ENCODE data around the gene MAMLD1. TPM values are rescaled to one million over a fixed set of nuclear protein-coding genes. Genes with fewer than 3 reads are reported as not detected.

The MAMLD1 gene, protein sequence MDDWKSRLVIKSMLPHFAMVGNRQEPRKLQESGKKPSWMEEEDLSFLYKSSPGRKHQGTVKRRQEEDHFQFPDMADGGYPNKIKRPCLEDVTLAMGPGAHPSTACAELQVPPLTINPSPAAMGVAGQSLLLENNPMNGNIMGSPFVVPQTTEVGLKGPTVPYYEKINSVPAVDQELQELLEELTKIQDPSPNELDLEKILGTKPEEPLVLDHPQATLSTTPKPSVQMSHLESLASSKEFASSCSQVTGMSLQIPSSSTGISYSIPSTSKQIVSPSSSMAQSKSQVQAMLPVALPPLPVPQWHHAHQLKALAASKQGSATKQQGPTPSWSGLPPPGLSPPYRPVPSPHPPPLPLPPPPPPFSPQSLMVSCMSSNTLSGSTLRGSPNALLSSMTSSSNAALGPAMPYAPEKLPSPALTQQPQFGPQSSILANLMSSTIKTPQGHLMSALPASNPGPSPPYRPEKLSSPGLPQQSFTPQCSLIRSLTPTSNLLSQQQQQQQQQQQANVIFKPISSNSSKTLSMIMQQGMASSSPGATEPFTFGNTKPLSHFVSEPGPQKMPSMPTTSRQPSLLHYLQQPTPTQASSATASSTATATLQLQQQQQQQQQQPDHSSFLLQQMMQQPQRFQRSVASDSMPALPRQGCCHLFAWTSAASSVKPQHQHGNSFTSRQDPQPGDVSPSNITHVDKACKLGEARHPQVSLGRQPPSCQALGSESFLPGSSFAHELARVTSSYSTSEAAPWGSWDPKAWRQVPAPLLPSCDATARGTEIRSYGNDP
- total RNA-seq, result 1.5 and 2.5 TPM in 2 replicates

DNA sequence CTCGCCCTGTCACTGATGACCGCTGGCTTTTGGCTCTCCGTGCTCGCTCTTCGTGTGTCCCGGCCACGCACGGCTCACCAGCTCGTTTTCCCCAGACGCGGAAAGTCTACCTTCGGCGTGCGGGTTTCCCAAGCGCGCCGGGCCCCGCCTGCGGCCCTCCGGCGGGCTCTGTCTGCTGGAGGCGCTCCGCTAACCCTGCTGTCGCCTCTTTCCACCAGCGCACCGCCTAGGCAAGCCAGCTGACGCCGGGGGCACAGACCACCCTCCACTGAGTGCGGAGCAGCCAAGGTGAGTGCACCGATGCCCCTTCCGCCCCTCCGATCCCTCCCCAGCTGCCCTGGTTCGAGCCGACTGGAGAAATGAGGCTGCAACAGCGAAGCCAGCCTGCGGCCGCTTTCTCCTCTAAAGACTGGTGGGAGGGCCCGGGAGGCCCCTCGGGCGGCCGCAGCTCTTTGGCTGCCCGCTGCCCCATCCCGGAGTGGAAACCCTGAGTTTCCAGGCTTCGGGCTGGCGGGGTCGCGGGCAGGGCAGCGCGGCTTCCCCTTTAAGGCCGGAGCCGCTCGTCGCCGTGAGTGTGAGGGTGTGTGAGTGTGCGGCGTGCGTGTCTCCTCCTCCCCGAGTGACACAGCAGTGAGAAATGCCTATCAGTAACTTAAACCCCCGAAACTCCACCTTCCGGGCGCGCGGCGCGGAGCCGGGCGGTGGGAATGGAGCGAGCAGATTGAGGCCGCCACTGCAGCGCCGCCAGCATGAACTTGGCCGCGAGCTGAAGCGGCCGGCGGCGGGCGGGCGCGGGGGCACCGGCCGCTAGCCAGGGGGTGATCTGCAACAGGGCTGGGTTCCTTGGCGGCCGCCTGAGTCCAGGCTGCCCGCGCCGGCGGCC is at the start of gene MAMLD1:
Gene MAMLD1 (plus strand): TSS at position 719 of the 883 bp plus-strand sequence. CDS start 82,200 bp downstream, outside the sequence.
- DNase-seq (ENCODE audit: low read depth), result no peak
- H3K4me3 ChIP-seq (ENCODE audit: low read depth, low read length), result peak within 1 kb of the TSS; percentile 65
- TF ChIP-seq, protein P1, sequence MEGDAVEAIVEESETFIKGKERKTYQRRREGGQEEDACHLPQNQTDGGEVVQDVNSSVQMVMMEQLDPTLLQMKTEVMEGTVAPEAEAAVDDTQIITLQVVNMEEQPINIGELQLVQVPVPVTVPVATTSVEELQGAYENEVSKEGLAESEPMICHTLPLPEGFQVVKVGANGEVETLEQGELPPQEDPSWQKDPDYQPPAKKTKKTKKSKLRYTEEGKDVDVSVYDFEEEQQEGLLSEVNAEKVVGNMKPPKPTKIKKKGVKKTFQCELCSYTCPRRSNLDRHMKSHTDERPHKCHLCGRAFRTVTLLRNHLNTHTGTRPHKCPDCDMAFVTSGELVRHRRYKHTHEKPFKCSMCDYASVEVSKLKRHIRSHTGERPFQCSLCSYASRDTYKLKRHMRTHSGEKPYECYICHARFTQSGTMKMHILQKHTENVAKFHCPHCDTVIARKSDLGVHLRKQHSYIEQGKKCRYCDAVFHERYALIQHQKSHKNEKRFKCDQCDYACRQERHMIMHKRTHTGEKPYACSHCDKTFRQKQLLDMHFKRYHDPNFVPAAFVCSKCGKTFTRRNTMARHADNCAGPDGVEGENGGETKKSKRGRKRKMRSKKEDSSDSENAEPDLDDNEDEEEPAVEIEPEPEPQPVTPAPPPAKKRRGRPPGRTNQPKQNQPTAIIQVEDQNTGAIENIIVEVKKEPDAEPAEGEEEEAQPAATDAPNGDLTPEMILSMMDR (conservative IDR thresholded peaks at IDR 0.05; ENCODE audit: low read depth, low read length), result no peak

DNA sequence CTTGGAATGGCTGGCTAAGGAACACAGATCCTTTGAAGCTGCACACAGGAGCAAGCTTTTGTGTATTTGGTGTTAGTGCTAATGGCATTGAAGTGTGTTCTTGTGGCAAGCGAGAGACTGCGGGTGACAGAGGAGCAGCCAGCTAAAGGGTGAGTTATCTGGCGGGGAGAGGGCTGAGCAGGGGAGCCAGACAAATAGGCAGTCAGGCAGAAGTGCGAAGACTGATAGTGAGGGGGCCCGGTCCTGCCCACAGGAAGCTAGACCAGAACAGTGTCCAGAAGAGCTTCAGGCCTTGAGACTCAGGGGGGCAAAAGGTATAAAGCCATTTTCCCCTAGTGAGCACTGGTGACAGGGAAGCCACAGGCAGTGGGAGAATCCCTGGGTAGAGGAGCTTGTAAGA is 49.6 kb upstream of the MAMLD1 start:
- TF ChIP-seq, protein P1 (conservative IDR thresholded peaks at IDR 0.05; ENCODE audit: low read depth, low read length), result no peak
- DNase-seq (ENCODE audit: low read depth), result no peak
- no peak overlapping the region for H3K4me3 ChIP-seq (ENCODE audit: low read depth, low read length)

DNA sequence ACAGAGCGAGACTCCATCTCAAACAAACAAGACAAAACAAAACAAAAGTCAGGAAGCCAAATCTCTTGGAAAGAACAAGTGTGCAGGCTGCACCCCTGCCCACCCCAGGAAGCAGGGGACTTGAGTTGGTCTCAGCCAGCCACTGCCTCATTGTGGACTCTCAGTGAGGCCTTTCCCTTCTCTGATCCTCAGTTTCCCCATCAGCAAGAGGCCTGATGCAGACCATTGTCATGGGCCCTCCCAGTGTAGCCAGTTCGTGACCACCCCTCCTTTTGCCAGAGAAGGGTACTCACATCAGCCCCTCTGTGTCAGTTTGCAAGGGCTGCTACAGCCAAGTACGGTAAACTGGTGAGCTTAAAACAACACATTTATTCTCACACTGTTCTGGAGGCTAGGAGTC is 48.9 kb upstream of the MAMLD1 start:
- no peak overlapping the region for H3K4me3 ChIP-seq (ENCODE audit: low read depth, low read length)
- TF ChIP-seq, protein P1 (conservative IDR thresholded peaks at IDR 0.05; ENCODE audit: low read depth, low read length), result no peak
- no peak for DNase-seq (ENCODE audit: low read depth)

DNA sequence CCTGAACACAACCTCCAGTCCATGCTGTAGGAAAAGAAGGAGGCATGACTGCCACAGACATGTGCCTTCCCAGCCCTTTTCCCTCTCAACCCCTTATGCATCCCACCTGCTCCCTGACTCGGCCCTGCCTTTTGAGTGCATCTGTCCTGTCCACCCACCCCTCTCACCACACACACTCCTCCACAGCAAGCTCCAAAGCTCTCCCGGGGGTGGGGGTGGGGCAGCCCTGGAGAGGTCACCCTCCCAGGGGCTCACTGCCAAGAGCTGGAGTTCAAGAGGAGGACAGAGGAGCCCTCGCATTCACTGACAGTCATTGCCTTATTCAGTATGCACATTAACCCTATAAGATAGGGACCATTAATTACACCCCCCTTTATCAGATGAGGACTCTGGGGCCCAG is 46.6 kb upstream of the MAMLD1 start:
- TF ChIP-seq, protein P1 (conservative IDR thresholded peaks at IDR 0.05; ENCODE audit: low read depth, low read length), result no peak
- DNase-seq (ENCODE audit: low read depth), result no peak
- no peak overlapping the region for H3K4me3 ChIP-seq (ENCODE audit: low read depth, low read length)

DNA sequence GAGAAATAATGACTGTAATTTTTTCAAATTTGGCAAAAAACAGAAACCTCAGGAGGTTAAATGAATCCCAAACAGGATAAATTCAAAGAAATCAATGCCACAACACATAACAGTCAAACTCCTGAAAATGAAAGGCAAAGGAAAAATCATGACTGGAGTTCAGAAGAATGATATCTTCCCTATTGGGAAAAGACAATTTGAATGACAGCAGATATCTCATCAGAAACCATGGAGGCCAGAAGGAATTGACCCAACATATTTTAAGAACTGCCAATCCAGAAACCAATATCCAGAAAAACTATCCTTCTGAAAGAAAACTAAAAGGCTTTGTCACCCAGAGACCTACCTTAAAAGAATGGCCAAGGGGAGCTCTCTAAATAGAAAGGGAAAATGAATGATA is 40.1 kb upstream of the MAMLD1 start:
- TF ChIP-seq, protein P1 (conservative IDR thresholded peaks at IDR 0.05; ENCODE audit: low read depth, low read length), result no peak
- no peak for DNase-seq (ENCODE audit: low read depth)
- no peak overlapping the region for H3K4me3 ChIP-seq (ENCODE audit: low read depth, low read length)

DNA sequence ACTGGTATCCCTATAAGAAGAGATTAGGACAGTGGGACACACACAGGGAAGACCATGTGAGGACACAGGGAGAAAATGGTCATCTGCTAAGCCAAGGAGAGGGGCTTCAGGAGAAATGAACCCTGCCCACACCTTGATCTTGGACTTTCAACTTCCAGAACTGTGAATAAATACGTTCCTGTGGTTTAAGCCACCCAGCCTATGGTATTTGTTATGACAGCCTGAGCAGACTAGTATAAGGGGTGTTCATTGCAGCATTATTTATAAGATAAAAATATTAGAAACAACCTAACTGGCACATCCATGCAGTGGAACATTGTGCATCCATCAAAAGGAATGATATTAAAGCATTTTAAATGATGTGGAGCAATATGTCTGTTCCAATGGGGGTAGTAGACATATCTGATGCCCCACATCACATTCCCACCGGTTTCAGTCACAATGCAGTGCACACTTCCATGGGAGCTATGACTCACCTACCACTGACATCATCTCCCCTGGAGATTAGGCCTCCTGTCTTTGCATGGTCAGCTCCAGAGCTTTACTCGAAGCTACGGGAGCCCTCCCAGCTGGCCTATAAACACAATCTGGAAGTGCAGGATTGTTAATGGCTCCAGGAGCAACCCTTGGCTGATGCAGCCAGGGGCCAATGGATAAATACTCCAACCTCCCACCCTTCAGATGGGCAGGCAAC is 38.9 kb upstream of the MAMLD1 start:
- peak; percentile 52 for DNase-seq (ENCODE audit: low read depth)
- H3K4me3 ChIP-seq (ENCODE audit: low read depth, low read length), result no peak overlapping the region
- TF ChIP-seq, protein P1 (conservative IDR thresholded peaks at IDR 0.05; ENCODE audit: low read depth, low read length), result no peak
